HCT116 (cell line): ENCODE measurements around the gene AOPEP. TPM values are rescaled to one million over a fixed set of nuclear protein-coding genes. Genes with fewer than 3 reads are reported as not detected.

ENCODE experiments used
- ATAC-seq: fragments of 200-7000 bp; cut with Tn5 transposase; 2 replicates; pipeline ENCODE4 v1.9.1; 2020; ENCODE audit warnings: mild to moderate bottlenecking, moderate library complexity
- BruUV-seq: library from RNA; stranded (reverse); fragments of 400-500 nt; replicated peaks from 2 replicates; lab custom pipeline; 2021; lab: Mats Ljungman, UMichigan
- CTCF ChIA-PET: fragments of 300-600 bp; sonication (Branson Sonifier 250); formaldehyde crosslinking; loops from one replicate; lab custom pipeline; 2021; ENCODE audit warnings: antibody characterized with exemption; lab: Charles Lee
- POLR2A ChIA-PET: fragments of 300-600, 350-600 bp; sonication (Branson Sonifier 250); formaldehyde crosslinking; loops from one replicate; lab custom pipeline; 2021; ENCODE audit warnings: antibody characterized with exemption; lab: Charles Lee
- RAD21 ChIA-PET, 2 experiments: fragments of 300-600 bp; sonication (Branson Sonifier 250); formaldehyde crosslinking; loops; one replicate each; lab custom pipeline; 2023; ENCODE audit warnings: low total read pairs in 2 of 2; ENCODE audit not compliant: uncharacterized antibody in 2 of 2, unreplicated experiment in 2 of 2, low non-redundant PET in 1 of 2; lab: Charles Lee
- DNase-seq: peaks from one replicate; pipeline ENCODE4 v3.0.0-alpha.2; 2010; ENCODE audit warnings: low read depth, low spot score
- H2AFZ ChIP-seq: fragments of 200-600 bp; shearing (Covaris generic), sonication (generic); 2 replicates; pipeline ENCODE4 v1.6.1; 2017; ENCODE audit warnings: low read depth, mixed run types, mixed read lengths, antibody characterized with exemption, low read length; ENCODE audit not compliant: poor library complexity, severe bottlenecking
- H3K27ac ChIP-seq: 2 replicates; pipeline ENCODE4 v1.5.1; 2012; ENCODE audit warnings: low read depth, low read length
- H3K27me3 ChIP-seq: fragments of 200-600 bp; sonication (generic); 2 replicates; pipeline ENCODE4 v1.6.1; 2016; ENCODE audit warnings: mixed run types, low read length, mixed read lengths; ENCODE audit not compliant: insufficient read depth
- H3K36me3 ChIP-seq, 2 experiments: fragments of 200-500 bp in 1 of 2; fragments of 200-600 bp in 1 of 2; sonication (Bioruptor generic) in 1 of 2; sonication (generic) in 1 of 2; 2 replicates each; pipeline versions ENCODE4 v1.5.1 to v1.6.1; 2014 to 2016; ENCODE audit warnings: low read length in 2 of 2, inconsistent platforms in 1 of 2, mixed read lengths in 1 of 2, mixed run types in 1 of 2; ENCODE audit not compliant: insufficient read depth in 2 of 2, control insufficient read depth in 1 of 2
- H3K4me1 ChIP-seq, 2 experiments: fragments of 200-600 bp in 1 of 2; sonication (generic) in 1 of 2; 2 replicates each; pipeline versions ENCODE4 v1.5.1 to v1.6.1; 2012 to 2017; ENCODE audit warnings: low read length in 2 of 2, inconsistent platforms in 1 of 2, mild to moderate bottlenecking in 1 of 2, mixed read lengths in 1 of 2, mixed run types in 1 of 2, moderate library complexity in 1 of 2; ENCODE audit not compliant: insufficient read depth in 2 of 2, control insufficient read depth in 1 of 2
- H3K4me2 ChIP-seq: fragments of 200-600 bp; sonication (generic); 2 replicates; pipeline ENCODE4 v1.6.1; 2017; ENCODE audit warnings: mixed run types, low read length, mixed read lengths
- H3K4me3 ChIP-seq, 2 experiments: fragments of 200-600 bp in 1 of 2; sonication (generic) in 1 of 2; replicated peaks in 1 of 2; 2 replicates each; pipeline ENCODE4 v1.5.1; 2011 to 2016; ENCODE audit warnings: low read length in 2 of 2, control low read depth in 1 of 2, low read depth in 1 of 2, mild to moderate bottlenecking in 1 of 2, mixed read lengths in 1 of 2, mixed run types in 1 of 2
- H3K79me2 ChIP-seq: fragments of 200-600 bp; sonication (generic); 2 replicates; pipeline ENCODE4 v1.6.1; 2017; ENCODE audit warnings: mild to moderate bottlenecking, mixed run types, low read length, moderate library complexity, mixed read lengths; ENCODE audit not compliant: insufficient read depth
- H3K9ac ChIP-seq: fragments of 200-600 bp; sonication (generic); 2 replicates; pipeline ENCODE4 v1.6.1; 2016; ENCODE audit warnings: low read length, mixed read lengths
- H3K9me2 ChIP-seq: fragments of 200-600 bp; sonication (generic), shearing (Covaris generic); 2 replicates; pipeline ENCODE4 v1.6.1; 2017; ENCODE audit warnings: mixed run types, mild to moderate bottlenecking, moderate library complexity; ENCODE audit not compliant: insufficient read depth
- H3K9me3 ChIP-seq, 2 experiments: fragments of 200-500 bp in 1 of 2; fragments of 200-600 bp in 1 of 2; sonication (Bioruptor generic) in 1 of 2; sonication (generic) in 1 of 2; 2 replicates each; pipeline ENCODE4 v1.6.1; 2014 to 2017; ENCODE audit warnings: low read length in 2 of 2, mixed read lengths in 2 of 2, inconsistent platforms in 1 of 2, low read depth in 1 of 2, mild to moderate bottlenecking in 1 of 2, mixed run types in 1 of 2, moderate library complexity in 1 of 2; ENCODE audit not compliant: control insufficient read depth in 1 of 2, insufficient read depth in 1 of 2
- H4K20me1 ChIP-seq: fragments of 200-600 bp; sonication (generic), shearing (Covaris generic); 2 replicates; pipeline ENCODE4 v1.6.1; 2017; ENCODE audit warnings: mixed run types, mild to moderate bottlenecking, moderate library complexity; ENCODE audit not compliant: insufficient read depth
- EGR1 ChIP-seq: IDR thresholded peaks from 2 replicates; pipeline ENCODE4 v1.6.1; 2012; ENCODE audit warnings: low read depth
- ELF1 ChIP-seq: IDR thresholded peaks from 2 replicates; pipeline ENCODE4 v1.6.1; 2012; ENCODE audit warnings: low read depth, borderline replicate concordance
- POLR2AphosphoS5 ChIP-seq: IDR thresholded peaks from 2 replicates; pipeline ENCODE4 v1.6.1; 2011; ENCODE audit warnings: mild to moderate bottlenecking, low read depth, low read length, moderate library complexity
- RAD21 ChIP-seq: IDR thresholded peaks from 2 replicates; pipeline ENCODE4 v1.6.1; 2012; ENCODE audit warnings: low read depth, mild to moderate bottlenecking
- SP1 ChIP-seq: IDR thresholded peaks from 2 replicates; pipeline ENCODE4 v1.6.1; 2012; ENCODE audit warnings: low read depth
- SRF ChIP-seq: IDR thresholded peaks from 2 replicates; pipeline ENCODE4 v1.6.1; 2012; ENCODE audit warnings: low read depth
- TCF7L2 ChIP-seq: IDR thresholded peaks from 2 replicates; pipeline ENCODE4 v1.7.0; 2011; ENCODE audit warnings: borderline replicate concordance, inconsistent platforms; ENCODE audit not compliant: insufficient read depth, insufficient read length; ENCODE audit errors: extremely low read depth
- intact Hi-C: fragments of 100-400 bp; cut with micrococcal nuclease; formaldehyde crosslinking; loops from 2 replicates; pipeline ENCODE4 v1.10.0; 2022
- total RNA-seq: library from RNA; stranded (reverse); gene quantifications from one replicate; pipeline ENCODE4 v1.2.1, GENCODE V29; 2021; ENCODE audit not compliant: unreplicated experiment
- TF ChIP-seq, protein P1 (sequence below): IDR thresholded peaks from 2 replicates; pipeline ENCODE4 v1.6.1; 2011; ENCODE audit warnings: mild to moderate bottlenecking, low read length, moderate library complexity; ENCODE audit not compliant: insufficient replicate concordance; ENCODE audit errors: extremely low read depth
- TF ChIP-seq, protein P2 (sequence below): IDR thresholded peaks from 2 replicates; pipeline ENCODE4 v1.6.1; 2012; ENCODE audit warnings: low read depth

Gene AOPEP
- total RNA-seq, 1 experiment from 2014 or later = 15.1 TPM

GRCh38 chr9:94813379-94813778 lies 86.9 kb downstream of the AOPEP start:
- Histone ChIP-seq H3K27ac (no peak overlapping the region), H3K4me3 (no peak overlapping the region), H3K79me2 (no peaks in the 10 kb centered on the region), H3K27me3 (no peaks in the 10 kb centered on the region), H2AFZ (no peak overlapping the region), H3K4me2 (no peak overlapping the region), H3K4me1 (peaks cover 12 to 29% of the 10 kb centered on the region in 2 experiments), H3K9me3 (no peaks in the 10 kb centered on the region), H3K9me2 (no peaks in the 10 kb centered on the region), H4K20me1 (no peaks in the 10 kb centered on the region), H3K36me3 (no peaks in the 10 kb centered on the region; a peak in 1 of 4 replicates), H3K9ac (no peak overlapping the region)
- intact Hi-C loops = no loop called here
- no TSS peak for BruUV-seq
- RAD21 ChIA-PET = no interaction called here
- no peak for TF ChIP-seq ELF1
- POLR2A ChIA-PET = no interaction called here
- DNase-seq = no peak
- no peak for ATAC-seq
- CTCF ChIA-PET = no interaction called here

- intact Hi-C loops = no loop called here
- ATAC-seq (no peak), DNase-seq (no peak)
- H3K79me2 ChIP-seq = no peaks in the 10 kb centered on the region
- peak overlapping the region; percentile 27; the same call in 1 of the 2 replicates for H3K27ac ChIP-seq
- no peak overlapping the region for H2AFZ ChIP-seq
- H3K9me2 ChIP-seq = no peaks in the 10 kb centered on the region
- H4K20me1 ChIP-seq = no peaks in the 10 kb centered on the region
- ChIA-PET CTCF (no interaction called here), POLR2A (no interaction called here), RAD21 (no interaction called here)
- peak overlapping the region; percentile 20 for H3K4me2 ChIP-seq
- no peaks in the 10 kb centered on the region for H3K9me3 ChIP-seq
- H3K27me3 ChIP-seq = no peaks in the 10 kb centered on the region
- no peaks in the 10 kb centered on the region; a peak in 1 of 4 replicates for H3K36me3 ChIP-seq
- BruUV-seq = no TSS peak
- no peak overlapping the region for H3K4me3 ChIP-seq
- no peak overlapping the region for H3K9ac ChIP-seq
- TF ChIP-seq SP1 = no peak
- TF ChIP-seq, protein P1, sequence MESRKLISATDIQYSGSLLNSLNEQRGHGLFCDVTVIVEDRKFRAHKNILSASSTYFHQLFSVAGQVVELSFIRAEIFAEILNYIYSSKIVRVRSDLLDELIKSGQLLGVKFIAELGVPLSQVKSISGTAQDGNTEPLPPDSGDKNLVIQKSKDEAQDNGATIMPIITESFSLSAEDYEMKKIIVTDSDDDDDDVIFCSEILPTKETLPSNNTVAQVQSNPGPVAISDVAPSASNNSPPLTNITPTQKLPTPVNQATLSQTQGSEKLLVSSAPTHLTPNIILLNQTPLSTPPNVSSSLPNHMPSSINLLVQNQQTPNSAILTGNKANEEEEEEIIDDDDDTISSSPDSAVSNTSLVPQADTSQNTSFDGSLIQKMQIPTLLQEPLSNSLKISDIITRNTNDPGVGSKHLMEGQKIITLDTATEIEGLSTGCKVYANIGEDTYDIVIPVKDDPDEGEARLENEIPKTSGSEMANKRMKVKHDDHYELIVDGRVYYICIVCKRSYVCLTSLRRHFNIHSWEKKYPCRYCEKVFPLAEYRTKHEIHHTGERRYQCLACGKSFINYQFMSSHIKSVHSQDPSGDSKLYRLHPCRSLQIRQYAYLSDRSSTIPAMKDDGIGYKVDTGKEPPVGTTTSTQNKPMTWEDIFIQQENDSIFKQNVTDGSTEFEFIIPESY = no peak
- no peak for TF ChIP-seq TCF7L2
- TF ChIP-seq SRF = no peak
- no peak for TF ChIP-seq POLR2AphosphoS5
- TF ChIP-seq RAD21 = no peak
- no peak for TF ChIP-seq EGR1
- TF ChIP-seq, protein P2, sequence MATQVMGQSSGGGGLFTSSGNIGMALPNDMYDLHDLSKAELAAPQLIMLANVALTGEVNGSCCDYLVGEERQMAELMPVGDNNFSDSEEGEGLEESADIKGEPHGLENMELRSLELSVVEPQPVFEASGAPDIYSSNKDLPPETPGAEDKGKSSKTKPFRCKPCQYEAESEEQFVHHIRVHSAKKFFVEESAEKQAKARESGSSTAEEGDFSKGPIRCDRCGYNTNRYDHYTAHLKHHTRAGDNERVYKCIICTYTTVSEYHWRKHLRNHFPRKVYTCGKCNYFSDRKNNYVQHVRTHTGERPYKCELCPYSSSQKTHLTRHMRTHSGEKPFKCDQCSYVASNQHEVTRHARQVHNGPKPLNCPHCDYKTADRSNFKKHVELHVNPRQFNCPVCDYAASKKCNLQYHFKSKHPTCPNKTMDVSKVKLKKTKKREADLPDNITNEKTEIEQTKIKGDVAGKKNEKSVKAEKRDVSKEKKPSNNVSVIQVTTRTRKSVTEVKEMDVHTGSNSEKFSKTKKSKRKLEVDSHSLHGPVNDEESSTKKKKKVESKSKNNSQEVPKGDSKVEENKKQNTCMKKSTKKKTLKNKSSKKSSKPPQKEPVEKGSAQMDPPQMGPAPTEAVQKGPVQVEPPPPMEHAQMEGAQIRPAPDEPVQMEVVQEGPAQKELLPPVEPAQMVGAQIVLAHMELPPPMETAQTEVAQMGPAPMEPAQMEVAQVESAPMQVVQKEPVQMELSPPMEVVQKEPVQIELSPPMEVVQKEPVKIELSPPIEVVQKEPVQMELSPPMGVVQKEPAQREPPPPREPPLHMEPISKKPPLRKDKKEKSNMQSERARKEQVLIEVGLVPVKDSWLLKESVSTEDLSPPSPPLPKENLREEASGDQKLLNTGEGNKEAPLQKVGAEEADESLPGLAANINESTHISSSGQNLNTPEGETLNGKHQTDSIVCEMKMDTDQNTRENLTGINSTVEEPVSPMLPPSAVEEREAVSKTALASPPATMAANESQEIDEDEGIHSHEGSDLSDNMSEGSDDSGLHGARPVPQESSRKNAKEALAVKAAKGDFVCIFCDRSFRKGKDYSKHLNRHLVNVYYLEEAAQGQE = no peak
- peaks cover 10 to 24% of the 10 kb centered on the region in 2 experiments for H3K4me1 ChIP-seq
Measured at GRCh38 chr9:94817291-94818177, 91.0 kb downstream of the AOPEP start.
